Left ventricle myocardium inferior (tissue), 1 donor: ENCODE results near the gene ZNF354B. TPM values are rescaled to one million over a fixed set of nuclear protein-coding genes. Genes with fewer than 3 reads are reported as not detected.
"Not testable (repeated sequence)": the region's sequence is repeated elsewhere in the genome, so short reads cannot be mapped to it uniquely, and the experiment has no call there.

Experiments
- DNase-seq: peaks from one replicate; pipeline ENCODE4 v3.0.0-alpha.2; 2020
- H3K27ac ChIP-seq: fragments of 200-600 bp; replicated peaks from 2 replicates; pipeline ENCODE4 v1.8.0; 2021
- H3K27me3 ChIP-seq: fragments of 200-600 bp; 2 replicates; pipeline ENCODE4 v1.8.0; 2021; ENCODE audit warnings: low read depth
- H3K36me3 ChIP-seq: fragments of 200-600 bp; 2 replicates; pipeline ENCODE4 v1.8.0; 2021
- H3K4me1 ChIP-seq: fragments of 200-600 bp; 2 replicates; pipeline ENCODE4 v1.8.0; 2021
- H3K4me3 ChIP-seq: fragments of 200-600 bp; 2 replicates; pipeline ENCODE4 v1.8.0; 2021; ENCODE audit warnings: mild to moderate bottlenecking, moderate library complexity
- H3K9me3 ChIP-seq: fragments of 200-600 bp; replicated peaks from 2 replicates; pipeline ENCODE4 v1.8.0; 2021
- CTCF ChIP-seq: fragments of 200-600 bp; IDR thresholded peaks from 2 replicates; pipeline ENCODE4 v1.8.0; 2021; ENCODE audit warnings: antibody characterized with exemption, mild to moderate bottlenecking, borderline replicate concordance
- intact Hi-C: fragments of 100-400 bp; cut with micrococcal nuclease; formaldehyde crosslinking; loops from one replicate; pipeline ENCODE4 v1.11.0; 2022
- total RNA-seq: library from RNA; stranded (reverse); fragmentation: NEBNext Ultra II Directional; extraction: Animal tissue kit (Norgen Biotek cat#: 25700); gene quantifications from one replicate; pipeline ENCODE4 v1.2.1, GENCODE V29; 2021
- donor health status: DM: no; HTN: yes; CAD: no; lungs with severe emphysema.

Gene ZNF354B
- total RNA-seq, 1 donor from 2014 or later, result 7.2 TPM

GRCh38 chr5:178826216-178826615 lies 33.5 kb upstream of the ZNF354B start:
- Histone ChIP-seq H3K27me3 (peaks cover 3% of the 10 kb centered on the region), H3K36me3 (no peaks in the 10 kb centered on the region), H3K9me3 (no peaks in the 10 kb centered on the region), H3K4me3 (no peak overlapping the region), H3K27ac (no peak overlapping the region), H3K4me1 (no peaks in the 10 kb centered on the region)
- no peak for DNase-seq
- TF ChIP-seq CTCF, result no peak
- intact Hi-C loops, result no loop called here

GRCh38 chr5:178827636-178828035 lies 32.1 kb upstream of the ZNF354B start:
- intact Hi-C loops, result no loop called here
- H3K4me3 ChIP-seq, result no peak overlapping the region
- no peak for TF ChIP-seq CTCF
- no peak overlapping the region for H3K27ac ChIP-seq
- no peaks in the 10 kb centered on the region for H3K9me3 ChIP-seq
- H3K4me1 ChIP-seq, result no peaks in the 10 kb centered on the region
- peaks cover 3% of the 10 kb centered on the region for H3K27me3 ChIP-seq
- H3K36me3 ChIP-seq, result no peaks in the 10 kb centered on the region
- no peak for DNase-seq

GRCh38 chr5:178831049-178831448 lies 28.7 kb upstream of the ZNF354B start:
- Histone ChIP-seq H3K4me3 (no peak overlapping the region), H3K4me1 (no peaks in the 10 kb centered on the region), H3K27ac (no peak overlapping the region), H3K36me3 (no peaks in the 10 kb centered on the region), H3K9me3 (no peaks in the 10 kb centered on the region), H3K27me3 (no peaks in the 10 kb centered on the region)
- no peak for DNase-seq
- intact Hi-C loops, result no loop called here
- TF ChIP-seq CTCF, result no peak

GRCh38 chr5:178832618-178833201 lies 27.0 kb upstream of the ZNF354B start:
- Histone ChIP-seq H3K4me3 (no peak overlapping the region), H3K4me1 (no peaks in the 10 kb centered on the region), H3K27ac (no peak overlapping the region), H3K36me3 (no peaks in the 10 kb centered on the region), H3K9me3 (no peaks in the 10 kb centered on the region), H3K27me3 (no peaks in the 10 kb centered on the region)
- intact Hi-C loops, result no loop called here
- no peak for DNase-seq
- TF ChIP-seq CTCF, result no peak

GRCh38 chr5:178836628-178837027 lies 23.1 kb upstream of the ZNF354B start:
- intact Hi-C loops, result no loop called here
- Histone ChIP-seq H3K9me3 (no peaks in the 10 kb centered on the region), H3K4me1 (no peaks in the 10 kb centered on the region), H3K4me3 (no peak overlapping the region), H3K36me3 (no peaks in the 10 kb centered on the region), H3K27me3 (no peaks in the 10 kb centered on the region), H3K27ac (no peak overlapping the region)
- TF ChIP-seq CTCF, result no peak
- DNase-seq, result no peak

GRCh38 chr5:178838695-178839318 lies 20.9 kb upstream of the ZNF354B start:
- H3K4me1 ChIP-seq, H3K4me3 ChIP-seq, DNase-seq, H3K27me3 ChIP-seq, H3K36me3 ChIP-seq, H3K27ac ChIP-seq, intact Hi-C loops, H3K9me3 ChIP-seq: not testable (repeated sequence)
